ENCODE results near the gene METAP1D.

Gene METAP1D

GRCh38 chr2:172082105-172082943, 82.6 kb downstream of the METAP1D start:
- H3K4me3 ChIP-seq (ENCODE audit: low read depth, low read length): no peak overlapping the region
- no peak for TF ChIP-seq CTCF (IDR thresholded peaks at IDR 0.05; ENCODE audit: low read depth, low read length)

- H3K4me3 ChIP-seq (ENCODE audit: low read depth, low read length): peak overlapping the region; percentile 41
- no peak for TF ChIP-seq CTCF (IDR thresholded peaks at IDR 0.05; ENCODE audit: low read depth, low read length)
Observed at GRCh38 chr2:172082944-172083627, 83.3 kb downstream of the METAP1D start.

- TF ChIP-seq CTCF (IDR thresholded peaks at IDR 0.05; ENCODE audit: low read depth, low read length): no peak
- H3K4me3 ChIP-seq (ENCODE audit: low read depth, low read length): peak overlapping the region; percentile 70
Observed at GRCh38 chr2:172083628-172084394, 84.1 kb downstream of the METAP1D start.

- no peak for TF ChIP-seq CTCF (IDR thresholded peaks at IDR 0.05; ENCODE audit: low read depth, low read length)
Observed at GRCh38 chr2:172084395-172084644, 84.6 kb downstream of the METAP1D start.

GRCh38 chr2:172084645-172085459, 85.1 kb downstream of the METAP1D start:
- no peak for TF ChIP-seq CTCF (IDR thresholded peaks at IDR 0.05; ENCODE audit: low read depth, low read length)
- H3K4me3 ChIP-seq (ENCODE audit: low read depth, low read length): peak overlapping the region; percentile 70

More at GRCh38 chr2:172084395-172084644, 84.6 kb downstream of the METAP1D start:
- peak overlapping the region; percentile 70 for H3K4me3 ChIP-seq (ENCODE audit: low read depth, low read length)

GRCh38 chr2:172085460-172086159, 85.9 kb downstream of the METAP1D start, which contains the start of gene DLX1:
DLX1 (plus strand) TSS chr2:172085507; CDS start chr2:172085678, 171 bp downstream.
- TF ChIP-seq CTCF (IDR thresholded peaks at IDR 0.05; ENCODE audit: low read depth, low read length): no peak
- peak within 1 kb of the TSS; percentile 70 for H3K4me3 ChIP-seq (ENCODE audit: low read depth, low read length)
